Measurements from ENCODE around the gene PDZRN3.

Gene PDZRN3

DNA sequence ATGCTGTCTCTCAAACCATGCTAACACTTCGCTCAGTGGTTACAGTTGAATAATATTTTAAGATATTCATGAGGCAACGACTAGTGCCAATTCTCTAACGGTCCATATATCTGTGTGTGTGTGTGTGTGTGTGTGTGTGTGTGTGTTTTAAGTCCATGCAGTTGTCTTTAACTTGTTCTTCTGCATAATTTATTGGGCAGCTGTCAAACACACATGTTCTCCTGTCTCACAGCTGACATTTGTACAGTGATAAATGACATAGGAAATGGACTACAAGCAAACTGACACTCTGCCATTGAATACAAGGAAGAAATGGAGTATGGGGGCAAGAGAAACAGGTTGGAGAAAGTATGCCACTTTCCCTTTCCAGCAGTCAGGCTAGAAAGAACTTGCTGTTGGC is 172.0 kb downstream of the PDZRN3 start:
- DNase-seq (ENCODE audit: low spot score), result no peak

- no peak for DNase-seq (ENCODE audit: low spot score)
Observed at GRCh38 chr3:73451301-73451944, 173.3 kb downstream of the PDZRN3 start.

DNA sequence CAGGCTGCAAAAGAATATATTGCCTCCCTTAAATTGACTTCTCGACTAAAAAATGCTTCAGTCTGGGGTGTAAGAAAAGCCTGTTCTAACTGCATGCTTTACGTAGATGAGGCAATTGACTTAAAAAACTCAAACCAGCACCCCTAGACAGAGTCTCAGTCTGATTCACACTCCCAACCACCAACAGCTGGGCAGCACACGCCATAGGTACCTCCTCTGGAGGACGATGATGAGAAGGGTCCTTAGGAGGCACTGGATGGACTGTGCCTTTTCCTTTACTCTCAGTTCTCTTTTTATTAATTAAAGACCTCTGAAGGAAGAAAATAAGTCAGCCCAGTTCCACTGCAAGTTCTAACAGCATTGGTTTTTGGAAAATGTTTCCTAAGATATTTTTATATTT is 175.0 kb downstream of the PDZRN3 start:
- DNase-seq (ENCODE audit: low spot score), result no peak

DNA sequence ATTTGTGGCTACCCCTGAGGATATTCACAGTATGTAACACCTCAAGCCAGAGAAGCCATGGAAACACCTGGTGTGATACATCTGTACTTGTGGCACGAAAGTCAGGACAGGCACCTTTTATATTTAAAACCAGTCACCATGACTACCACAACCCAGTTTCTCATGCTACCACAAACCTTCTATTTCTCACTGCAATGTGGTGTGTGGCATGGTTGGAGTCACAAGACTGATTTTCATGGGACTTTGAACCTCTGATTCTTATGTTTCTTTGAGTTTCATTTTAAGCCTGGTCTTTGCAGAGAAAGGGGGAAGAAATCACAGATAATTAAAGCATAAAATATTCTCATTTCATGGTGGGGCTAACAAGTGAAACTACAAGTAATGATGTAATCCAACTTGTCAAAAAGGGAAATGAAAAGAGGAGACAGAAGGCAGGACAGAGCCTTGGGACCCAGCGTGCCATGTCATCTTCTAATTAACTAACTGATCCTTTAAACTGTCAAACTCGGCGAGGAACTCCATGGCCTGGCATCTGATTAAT is 175.9 kb downstream of the PDZRN3 start:
- no peak for DNase-seq (ENCODE audit: low spot score)

- no peak for DNase-seq (ENCODE audit: low spot score)
Observed at GRCh38 chr3:73448041-73448440, 176.7 kb downstream of the PDZRN3 start.

DNA sequence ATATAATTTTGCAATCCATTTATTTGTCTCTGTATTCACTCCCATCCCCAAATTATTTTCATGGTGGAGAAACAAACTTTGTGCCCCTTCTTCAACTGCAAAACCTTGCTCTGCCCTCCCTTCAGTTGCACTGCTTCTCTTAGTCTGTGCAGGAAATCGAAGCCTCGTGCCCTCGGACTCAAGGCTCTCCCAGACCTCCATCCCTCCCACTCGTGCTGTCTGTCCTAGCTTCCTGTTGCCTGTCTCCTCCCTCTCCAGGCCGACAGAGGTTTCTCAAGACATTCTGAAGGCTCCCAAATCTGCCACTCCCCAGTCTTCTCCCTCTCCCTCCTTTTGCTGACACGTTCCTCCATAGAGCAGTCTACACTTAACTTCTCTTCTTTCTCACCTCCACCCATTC is 177.6 kb downstream of the PDZRN3 start:
- no peak for DNase-seq (ENCODE audit: low spot score)

- DNase-seq (ENCODE audit: low spot score), result no peak
Observed at GRCh38 chr3:73446467-73447110, 178.2 kb downstream of the PDZRN3 start.

GRCh38 chr3:73442886-73443285 is 181.9 kb downstream of the PDZRN3 start:
- no peak for DNase-seq (ENCODE audit: low spot score)

- DNase-seq (ENCODE audit: low spot score), result no peak
Observed at GRCh38 chr3:73442152-73442551, 182.6 kb downstream of the PDZRN3 start.

DNA sequence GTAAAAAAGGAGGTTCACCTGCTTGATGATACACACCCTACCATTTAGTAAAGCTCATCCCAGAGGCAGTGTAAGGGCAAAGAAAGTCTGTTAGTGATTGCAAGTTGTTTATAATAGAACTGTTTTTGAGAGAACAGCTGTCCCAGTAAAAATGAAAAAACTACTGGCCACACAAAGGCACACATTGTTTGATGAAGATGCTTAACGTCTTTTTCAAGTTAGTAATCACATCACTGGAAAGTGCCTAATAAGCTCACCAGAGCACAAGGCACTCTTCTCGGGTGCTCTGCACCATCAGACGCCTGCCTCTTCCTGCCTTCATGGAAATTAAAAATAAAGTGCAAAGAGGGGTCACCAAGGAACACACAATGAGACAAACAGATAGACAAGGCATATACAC is 186.9 kb downstream of the PDZRN3 start:
- DNase-seq (ENCODE audit: low spot score), result peak; percentile 20

GRCh38 chr3:73435055-73435454 is 189.7 kb downstream of the PDZRN3 start:
- no peak for DNase-seq (ENCODE audit: low spot score)

- no peak for DNase-seq (ENCODE audit: low spot score)
Observed at GRCh38 chr3:73433687-73434086, 191.1 kb downstream of the PDZRN3 start.

GRCh38 chr3:73433079-73433478 is 191.7 kb downstream of the PDZRN3 start:
- no peak for DNase-seq (ENCODE audit: low spot score)

DNA sequence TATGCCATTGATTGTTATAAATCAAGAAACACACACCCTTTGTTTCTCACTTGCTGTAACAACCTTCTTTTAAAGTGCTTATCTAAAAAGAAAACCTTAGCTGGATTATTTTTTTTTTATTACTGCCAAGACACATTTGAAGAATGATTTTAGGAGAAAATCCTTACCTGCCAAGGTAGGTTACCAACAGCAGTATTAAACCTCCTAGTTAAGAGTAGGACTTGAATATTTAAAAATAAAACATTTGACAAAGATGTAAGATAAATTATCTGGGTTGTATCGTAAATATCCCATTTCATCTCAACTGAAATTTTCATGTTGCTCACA is 192.1 kb downstream of the PDZRN3 start:
- no peak for DNase-seq (ENCODE audit: low spot score)

DNA sequence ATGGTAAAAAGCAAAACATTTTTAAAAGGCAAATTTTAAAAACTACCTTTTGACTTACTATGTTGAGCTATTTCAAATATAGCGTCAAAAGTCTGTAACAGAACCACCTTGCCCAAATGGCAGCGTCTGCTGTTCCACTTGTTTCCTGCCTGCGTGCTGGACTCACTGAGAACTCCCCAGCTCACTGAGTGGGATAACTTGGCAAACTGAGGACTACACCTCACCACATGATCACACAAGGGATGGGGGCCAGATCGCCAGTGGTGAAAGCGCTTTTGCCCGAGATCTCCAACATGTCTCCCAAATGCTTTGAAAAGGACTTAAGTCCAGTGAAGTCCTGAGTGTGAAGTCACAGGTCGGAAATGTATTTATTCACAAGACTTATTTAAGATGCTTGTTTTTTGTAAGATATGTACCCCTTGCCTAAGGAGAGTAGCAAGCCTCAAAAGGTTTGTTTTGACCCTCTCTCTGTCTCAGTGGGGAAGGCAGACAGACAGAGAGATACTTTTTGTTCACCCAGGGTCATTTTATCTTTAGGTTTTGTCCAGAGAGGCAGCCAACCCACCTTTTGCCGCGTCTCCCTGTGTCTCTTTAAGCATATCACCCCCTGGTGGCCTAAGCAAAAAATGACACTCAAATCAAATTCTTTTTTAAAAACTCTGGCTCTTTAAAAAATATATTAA is 192.6 kb downstream of the PDZRN3 start:
- no peak for DNase-seq (ENCODE audit: low spot score)

GRCh38 chr3:73431183-73431900 is 193.4 kb downstream of the PDZRN3 start:
- no peak for DNase-seq (ENCODE audit: low spot score)

DNA sequence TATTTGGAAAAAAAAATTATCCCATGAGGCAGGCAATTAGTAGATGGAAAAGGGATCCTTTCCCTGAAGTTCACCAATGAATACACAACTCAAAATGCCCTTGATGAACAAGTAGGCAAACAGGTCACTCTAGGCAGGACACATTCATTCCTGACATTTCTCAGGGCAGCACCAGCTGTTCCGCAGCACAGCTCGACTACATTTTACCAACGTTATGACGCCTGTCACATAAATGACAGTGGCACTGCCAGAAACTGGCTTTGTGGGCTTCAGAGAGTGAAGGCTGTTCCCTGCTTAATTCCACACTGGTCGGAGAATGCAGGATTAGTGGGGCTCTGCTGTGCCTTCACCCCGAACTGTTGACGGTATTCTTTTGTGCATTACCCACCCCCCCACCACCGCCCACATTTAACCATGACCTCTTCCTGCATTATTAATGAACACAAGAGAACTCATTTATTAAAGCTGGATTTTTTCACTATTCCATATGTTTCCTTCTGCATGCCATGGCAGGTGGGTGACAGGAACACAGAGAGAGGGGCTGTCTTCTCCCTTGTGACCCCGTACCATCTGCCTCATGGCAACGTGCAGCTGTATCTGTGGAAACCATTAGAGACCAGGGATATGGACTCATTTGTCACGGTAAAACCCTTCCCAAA is 197.6 kb downstream of the PDZRN3 start:
- no peak for DNase-seq (ENCODE audit: low spot score)

GRCh38 chr3:73426606-73427005 is 198.1 kb downstream of the PDZRN3 start:
- DNase-seq (ENCODE audit: low spot score), result no peak

- DNase-seq (ENCODE audit: low spot score), result no peak
Observed at GRCh38 chr3:73423116-73423515, 201.6 kb downstream of the PDZRN3 start.

DNA sequence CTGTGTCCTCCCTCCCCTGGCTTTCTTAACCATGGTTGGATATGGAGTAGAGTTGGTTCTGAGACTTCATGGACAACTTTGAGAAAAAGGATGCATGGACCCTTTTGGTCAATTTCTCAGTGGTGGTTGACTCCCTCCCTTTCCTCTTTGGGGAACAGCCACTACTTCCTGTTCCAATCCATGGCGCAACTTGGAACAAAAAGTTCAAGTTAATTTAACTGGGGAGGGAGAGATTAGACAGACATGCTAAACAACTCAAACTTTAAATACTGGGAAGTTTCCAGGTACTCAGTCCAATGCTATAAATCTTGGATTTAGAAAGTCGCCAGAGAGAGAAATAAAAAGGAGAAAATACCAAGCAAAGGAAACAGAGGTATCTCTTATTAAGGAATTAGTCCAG is 202.2 kb downstream of the PDZRN3 start:
- DNase-seq (ENCODE audit: low spot score), result no peak

- DNase-seq (ENCODE audit: low spot score), result no peak
Observed at GRCh38 chr3:73419942-73420341, 204.8 kb downstream of the PDZRN3 start.

DNA sequence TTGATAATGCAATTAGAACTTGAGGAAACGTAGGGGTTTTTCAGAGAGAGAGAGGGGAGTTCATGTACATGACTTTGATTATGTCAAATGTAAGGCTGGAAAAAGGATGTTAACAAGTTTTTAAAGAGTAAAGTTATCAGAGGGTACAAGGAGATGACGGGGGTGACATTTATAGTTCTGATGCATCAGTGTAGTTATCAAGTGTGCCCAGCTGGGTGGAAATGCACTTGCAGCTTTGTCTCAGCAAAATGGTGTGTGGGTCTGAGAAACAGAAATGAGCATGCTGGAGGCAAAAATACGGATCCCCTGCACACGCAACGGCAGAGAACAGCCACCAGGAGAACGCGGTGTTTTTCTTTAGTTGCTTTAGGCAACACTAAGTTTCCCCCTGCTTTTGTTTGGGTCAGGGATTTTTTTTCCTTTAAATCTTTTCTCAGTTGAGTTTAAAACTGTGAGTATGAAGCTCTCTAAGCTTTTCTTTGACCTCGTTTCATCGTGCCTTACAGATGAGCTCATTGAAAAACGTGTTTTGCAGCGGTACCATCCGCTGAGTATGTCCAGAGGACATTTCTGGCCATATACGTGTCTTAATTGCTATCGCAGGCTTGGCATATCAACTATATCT is 205.4 kb downstream of the PDZRN3 start:
- no peak for DNase-seq (ENCODE audit: low spot score)

Measured in globus pallidus (tissue), 1 donor.